PFSK-1 (cell line): Measurements from ENCODE around the gene APC2.

Source experiments
- FOXP2 ChIP-seq: optimal IDR thresholded peaks from 2 replicates; pipeline ENCODE3; 2011; ENCODE audit warnings: borderline replicate concordance, control low read depth, inconsistent platforms; ENCODE audit not compliant: insufficient read depth; ENCODE audit errors: extremely low read length, extremely low read depth
- POLR2AphosphoS5 ChIP-seq: IDR thresholded peaks from 2 replicates; pipeline ENCODE4 v1.6.1; 2012; ENCODE audit warnings: low read depth, mild to moderate bottlenecking, control low read depth, low read length, moderate library complexity
- TF ChIP-seq, protein P1 (sequence below), 2 experiments: IDR thresholded peaks; 2 replicates each; pipeline versions ENCODE4 v1.6.1 to v1.8.0; 2011 to 2012; ENCODE audit warnings: low read depth in 2 of 2, low read length in 2 of 2, control low read depth in 1 of 2, inconsistent platforms in 1 of 2, mild to moderate bottlenecking in 1 of 2, moderate library complexity in 1 of 2; ENCODE audit not compliant: insufficient read depth in 1 of 2

DNA sequence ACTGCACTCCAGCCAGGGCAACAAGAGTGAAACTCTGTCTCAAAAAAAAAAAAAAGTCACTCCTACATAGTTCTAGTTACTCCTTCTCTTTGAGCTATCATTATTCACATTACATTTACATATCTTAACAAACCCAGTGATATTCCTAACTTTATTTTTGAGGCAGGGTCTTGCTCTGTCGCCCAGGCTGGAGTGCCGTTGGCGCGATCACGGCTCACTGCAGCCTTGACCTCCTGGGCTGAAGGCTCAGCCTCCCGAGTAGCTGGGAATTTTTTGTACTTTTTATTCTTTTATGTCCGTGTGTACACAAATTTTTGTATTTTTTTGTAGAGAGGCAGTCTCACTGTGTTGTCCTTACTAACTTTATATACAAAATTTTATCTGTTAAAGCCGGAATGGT lies 12.3 kb upstream of the APC2 start:
- TF ChIP-seq POLR2AphosphoS5: no peak
- no peak for TF ChIP-seq FOXP2
- TF ChIP-seq, protein P1, sequence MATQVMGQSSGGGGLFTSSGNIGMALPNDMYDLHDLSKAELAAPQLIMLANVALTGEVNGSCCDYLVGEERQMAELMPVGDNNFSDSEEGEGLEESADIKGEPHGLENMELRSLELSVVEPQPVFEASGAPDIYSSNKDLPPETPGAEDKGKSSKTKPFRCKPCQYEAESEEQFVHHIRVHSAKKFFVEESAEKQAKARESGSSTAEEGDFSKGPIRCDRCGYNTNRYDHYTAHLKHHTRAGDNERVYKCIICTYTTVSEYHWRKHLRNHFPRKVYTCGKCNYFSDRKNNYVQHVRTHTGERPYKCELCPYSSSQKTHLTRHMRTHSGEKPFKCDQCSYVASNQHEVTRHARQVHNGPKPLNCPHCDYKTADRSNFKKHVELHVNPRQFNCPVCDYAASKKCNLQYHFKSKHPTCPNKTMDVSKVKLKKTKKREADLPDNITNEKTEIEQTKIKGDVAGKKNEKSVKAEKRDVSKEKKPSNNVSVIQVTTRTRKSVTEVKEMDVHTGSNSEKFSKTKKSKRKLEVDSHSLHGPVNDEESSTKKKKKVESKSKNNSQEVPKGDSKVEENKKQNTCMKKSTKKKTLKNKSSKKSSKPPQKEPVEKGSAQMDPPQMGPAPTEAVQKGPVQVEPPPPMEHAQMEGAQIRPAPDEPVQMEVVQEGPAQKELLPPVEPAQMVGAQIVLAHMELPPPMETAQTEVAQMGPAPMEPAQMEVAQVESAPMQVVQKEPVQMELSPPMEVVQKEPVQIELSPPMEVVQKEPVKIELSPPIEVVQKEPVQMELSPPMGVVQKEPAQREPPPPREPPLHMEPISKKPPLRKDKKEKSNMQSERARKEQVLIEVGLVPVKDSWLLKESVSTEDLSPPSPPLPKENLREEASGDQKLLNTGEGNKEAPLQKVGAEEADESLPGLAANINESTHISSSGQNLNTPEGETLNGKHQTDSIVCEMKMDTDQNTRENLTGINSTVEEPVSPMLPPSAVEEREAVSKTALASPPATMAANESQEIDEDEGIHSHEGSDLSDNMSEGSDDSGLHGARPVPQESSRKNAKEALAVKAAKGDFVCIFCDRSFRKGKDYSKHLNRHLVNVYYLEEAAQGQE (IDR thresholded peaks at IDR 0.05; ENCODE audit: insufficient read depth in 1 of 2, low read depth in 2 of 2, low read length in 2 of 2): no peak
